A549 (cell line): ENCODE results near the gene NTSR1. TPM values are rescaled to one million over a fixed set of nuclear protein-coding genes. Genes with fewer than 3 reads are reported as not detected.

ENCODE experiments used
- ATAC-seq, 2 experiments: fragments of 200-7000 bp in 1 of 2; fragments of >200 bp in 1 of 2; cut with Nextera tagmentation in 1 of 2; cut with Tn5 transposase in 1 of 2; 3 replicates each; pipeline versions ENCODE4 v1.8.0 to v1.9.1; 2018 to 2020; ENCODE audit warnings: mild to moderate bottlenecking in 1 of 2, moderate library complexity in 1 of 2
- CTCF ChIA-PET: fragments of 300-600 bp; sonication (Branson Sonifier 250); formaldehyde crosslinking; extraction: SDS; loops from one replicate; lab custom pipeline; 2021; ENCODE audit warnings: antibody characterized with exemption, inconsistent platforms; lab: Yijun Ruan, JAX
- POLR2A ChIA-PET: fragments of 350-600 bp; formaldehyde crosslinking; extraction: SDS; loops from one replicate; lab custom pipeline; 2021; ENCODE audit warnings: antibody characterized with exemption, inconsistent platforms; lab: Yijun Ruan, JAX
- DNase-seq, 2 experiments: peaks; one replicate each; pipeline versions ENCODE4 v3.0.0 to v3.0.0-alpha.2; 2011 to 2016; ENCODE audit warnings: low read depth in 1 of 2, low spot score in 1 of 2
- FAIRE-seq: peaks from 2 replicates; lab custom pipeline; 2011; peaks lifted over from hg19 to GRCh38; lab: Jason Lieb, UNC
- H3K27ac ChIP-seq, 2 experiments: fragments of >200 bp; sonication (Bioruptor Twin); formaldehyde crosslinking; 3 replicates each; pipeline ENCODE4 v1.5.1; 2016 to 2017
- H3K4me1 ChIP-seq: fragments of >200 bp; sonication (Bioruptor Twin); formaldehyde crosslinking; 3 replicates; pipeline ENCODE4 v1.6.1; 2016
- H3K4me2 ChIP-seq: fragments of >200 bp; sonication (Bioruptor Twin); formaldehyde crosslinking; 3 replicates; pipeline ENCODE4 v1.6.1; 2016
- H3K4me3 ChIP-seq: fragments of >200 bp; sonication (Bioruptor Twin); formaldehyde crosslinking; 3 replicates; pipeline ENCODE4 v1.5.1; 2016
- H3K9me3 ChIP-seq: fragments of >200 bp; sonication (Bioruptor Twin); formaldehyde crosslinking; 3 replicates; pipeline ENCODE4 v1.6.1; 2016
- CHD2 ChIP-seq: fragments of 150-350 bp; IDR thresholded peaks from 2 replicates; pipeline ENCODE4 v1.6.1; 2014; ENCODE audit warnings: low read length; ENCODE audit not compliant: partially characterized antibody
- E2F6 ChIP-seq: IDR thresholded peaks from 2 replicates; pipeline ENCODE4 v1.6.1; 2012; ENCODE audit warnings: low read depth, borderline replicate concordance
- ELK1 ChIP-seq: fragments of 150-350 bp; IDR thresholded peaks from 2 replicates; pipeline ENCODE4 v1.6.1; 2014; ENCODE audit warnings: low read depth, mild to moderate bottlenecking, low read length
- FOSB ChIP-seq: fragments of 250-450 bp; sonication (Bioruptor Pico); IDR thresholded peaks from 2 replicates; pipeline ENCODE4 v1.5.0; 2020; ENCODE audit warnings: mild to moderate bottlenecking, moderate library complexity
- JUNB ChIP-seq: fragments of >200 bp; sonication (Bioruptor Twin); formaldehyde crosslinking; IDR thresholded peaks from 2 replicates; pipeline ENCODE4 v1.6.1; 2016
- MAX ChIP-seq: IDR thresholded peaks from 2 replicates; pipeline ENCODE4 v1.6.1; 2012
- MYC ChIP-seq: IDR thresholded peaks from 2 replicates; pipeline ENCODE4 v1.6.1; 2012; ENCODE audit warnings: mild to moderate bottlenecking, inconsistent platforms, low read length, improper control_type of control experiment, borderline replicate concordance
- RAD21 ChIP-seq, 2 experiments: fragments of >200 bp in 1 of 2; sonication (Bioruptor Twin) in 1 of 2; formaldehyde crosslinking in 1 of 2; IDR thresholded peaks in 1 of 2; conservative IDR thresholded peaks in 1 of 2; 2 replicates in 1 of 2; 3 replicates in 1 of 2; pipeline ENCODE4 v1.6.1; 2012 to 2018; ENCODE audit warnings: inconsistent platforms in 1 of 2
- REST ChIP-seq: fragments of 200-600 bp; sonication (generic); IDR thresholded peaks from 2 replicates; pipeline ENCODE4 v1.6.1; 2016; ENCODE audit warnings: antibody characterized with exemption, mild to moderate bottlenecking, moderate library complexity
- RFX5 ChIP-seq: fragments of 450-650 bp; IDR thresholded peaks from 2 replicates; pipeline ENCODE4 v1.7.1; 2014; ENCODE audit warnings: antibody characterized with exemption, mild to moderate bottlenecking, moderate library complexity
- SMC3 ChIP-seq: fragments of >200 bp; sonication (Bioruptor Twin); formaldehyde crosslinking; IDR thresholded peaks from 3 replicates; pipeline ENCODE4 v1.6.1; 2018; ENCODE audit warnings: inconsistent platforms
- SREBF2 ChIP-seq: fragments of 450-650 bp; IDR thresholded peaks from 2 replicates; pipeline ENCODE4 v1.6.1; 2014; ENCODE audit warnings: mild to moderate bottlenecking, moderate library complexity
- USF2 ChIP-seq: fragments of 450-650 bp; IDR thresholded peaks from 2 replicates; pipeline ENCODE4 v1.6.1; 2014; ENCODE audit warnings: antibody characterized with exemption
- ZC3H11A ChIP-seq: fragments of 450-650 bp; IDR thresholded peaks from 2 replicates; pipeline ENCODE4 v1.6.1; 2014; ENCODE audit warnings: antibody characterized with exemption, mild to moderate bottlenecking
- WGBS: methylation state at CpG from one replicate; pipeline ENCODE4 v1.1.6; 2017; ENCODE audit errors: missing lambda C conversion rate; 5-methylcytosine and 5-hydroxymethylcytosine counted together
- polyA plus RNA-seq, 4 experiments: library from polyadenylated mRNA; depleted of rRNA in 3 of 4; stranded (reverse); fragments of >200 nt; fragmentation: RNase III in 1 of 4; extraction: RNeasy Plus Mini Kit Qiagen cat#74134 plus additional on column Dnase treatment in 1 of 4; gene quantifications; 2 replicates in 3 of 4; 3 replicates in 1 of 4; pipeline ENCODE4 v1.2.3, GENCODE V29; 2011 to 2017

Gene NTSR1
- polyA plus RNA-seq, 2 of the 4 experiments (the other 2 are of a cell fraction): 0.03 TPM; not detected in 1

- TF ChIP-seq MAX (no peak), REST (no peak)
Measured at GRCh38 chr20:62706857-62707256, 1.8 kb upstream of the NTSR1 start (continued).

GRCh38 chr20:62707276-62707920 is 1.2 kb upstream of the NTSR1 start:
- CTCF ChIA-PET: interaction anchor here (1.0 to 16.9 kb wide), 12 partner anchors 11 to 83 kb away, joined by 3 to 250 read pairs (median 4); no protein-coding TSS in a partner anchor
- POLR2A ChIA-PET: interaction anchor here (0.5 to 0.8 kb wide), 2 partner anchors 81 to 87 kb away, joined by 3 read pairs; no protein-coding TSS in a partner anchor
- WGBS: 88% methylated on average over 10 of the region's 16 CpGs
- no peak overlapping the region for H3K4me2 ChIP-seq
- no peaks in the 10 kb centered on the region for H3K9me3 ChIP-seq
- no peak overlapping the region for H3K4me3 ChIP-seq
- no peak for TF ChIP-seq REST
- TF ChIP-seq CHD2: no peak
- no peak for TF ChIP-seq ZC3H11A
- TF ChIP-seq SMC3: no peak
- TF ChIP-seq USF2: no peak
- TF ChIP-seq RAD21 (conservative IDR thresholded peaks at IDR 0.05 in 1 of 2, IDR thresholded peaks at IDR 0.05 in 1 of 2): no peak
- no peak for TF ChIP-seq FOSB (CRISPR knock-in tag)
- no peak for TF ChIP-seq MYC
- no peak for TF ChIP-seq ELK1
- no peak overlapping the region for H3K27ac ChIP-seq
- no peak for DNase-seq
- no peak for FAIRE-seq
- H3K4me1 ChIP-seq: peaks cover 48% of the 10 kb centered on the region
- no peak for ATAC-seq

- H3K9me3 ChIP-seq: no peaks in the 10 kb centered on the region
- DNase-seq: peak; percentile 44 to 68
- no peak for FAIRE-seq
- H3K4me2 ChIP-seq: peak overlapping the region; percentile 78
- WGBS: 8% methylated on average over 14 of the region's 20 CpGs
- peak; percentile 49 to 67; a peak in 3 of 6 replicates for ATAC-seq
- CTCF ChIA-PET: interaction anchor here (1.0 to 16.9 kb wide), 12 partner anchors 10 to 82 kb away, joined by 3 to 250 read pairs (median 5); no protein-coding TSS in a partner anchor
- H3K4me1 ChIP-seq: peaks cover 43% of the 10 kb centered on the region
- TF ChIP-seq E2F6 (no peak), RFX5 (no peak), JUNB (no peak), SREBF2 (no peak)
- TF ChIP-seq, all 56 proteins: peak for 0
- Histone ChIP-seq H3K4me3 (peak overlapping the region; percentile 28; the same call in 2 of the 3 replicates), H3K27ac (peak overlapping the region in 1 of 2 experiments; percentile 42; a peak in 1 of 6 replicates)
- POLR2A ChIA-PET: interaction anchor here (0.8 kb wide), 1 partner anchor 86 kb away, joined by 3 read pairs; no protein-coding TSS in a partner anchor
Measured at GRCh38 chr20:62707921-62708521, 615 bp upstream of the NTSR1 start.
